Neural cell (in vitro differentiated cells): ENCODE results near the gene C2CD2. TPM values are rescaled to one million over a fixed set of nuclear protein-coding genes. Genes with fewer than 3 reads are reported as not detected.

Experiments
- H2AFZ ChIP-seq: fragments of 200-600, 300-800 bp; sonication (generic), shearing (Covaris generic); 2 replicates; pipeline ENCODE4 v1.6.0; 2014; ENCODE audit warnings: low read depth, mild to moderate bottlenecking, antibody characterized with exemption, low read length, moderate library complexity
- H3F3A ChIP-seq: fragments of 200-600 bp; shearing (Covaris generic); 2 replicates; pipeline ENCODE4 v1.6.1; 2016; ENCODE audit warnings: mild to moderate bottlenecking, moderate library complexity, mixed read lengths, antibody characterized with exemption, low read length; ENCODE audit not compliant: insufficient read depth, poor library complexity, severe bottlenecking
- H3K27ac ChIP-seq: fragments of 200-600, 300-800 bp; sonication (generic), shearing (Covaris generic); 2 replicates; pipeline ENCODE4 v1.5.1; 2014; ENCODE audit warnings: mild to moderate bottlenecking, low read length, moderate library complexity
- H3K27me3 ChIP-seq: fragments of 300-800, 200-600 bp; sonication (generic), shearing (Covaris generic); 2 replicates; pipeline ENCODE4 v1.6.0; 2014; ENCODE audit warnings: mild to moderate bottlenecking, low read depth, low read length, moderate library complexity; ENCODE audit not compliant: insufficient read depth
- H3K36me3 ChIP-seq: fragments of 300-800, 200-600 bp; sonication (generic), shearing (Covaris generic); 2 replicates; pipeline ENCODE4 v1.5.1; 2014; ENCODE audit warnings: mild to moderate bottlenecking, antibody characterized with exemption, low read length, moderate library complexity; ENCODE audit not compliant: insufficient read depth
- H3K4me2 ChIP-seq: fragments of 300-800, 200-600 bp; sonication (generic), shearing (Covaris generic); 2 replicates; pipeline ENCODE4 v1.6.0; 2014; ENCODE audit warnings: mild to moderate bottlenecking, low read length
- H3K4me3 ChIP-seq: fragments of 300-800, 200-600 bp; sonication (generic), shearing (Covaris generic); 2 replicates; pipeline ENCODE4 v1.5.1; 2014; ENCODE audit warnings: mild to moderate bottlenecking, low read length, moderate library complexity
- H3K79me2 ChIP-seq: fragments of 200-600 bp; shearing (Covaris generic); replicated peaks from 2 replicates; pipeline ENCODE4 v1.6.0; 2014; ENCODE audit warnings: mild to moderate bottlenecking, low read length, moderate library complexity; ENCODE audit not compliant: insufficient read depth
- H3K9ac ChIP-seq: fragments of 300-800, 200-600 bp; sonication (generic), shearing (Covaris generic); 2 replicates; pipeline ENCODE4 v1.6.1; 2016; ENCODE audit warnings: mild to moderate bottlenecking, low read length, mixed read lengths
- H3K9me2 ChIP-seq: fragments of 200-600 bp; shearing (Covaris generic); 2 replicates; pipeline ENCODE4 v1.6.1; 2016; ENCODE audit warnings: mild to moderate bottlenecking, low read length, mixed read lengths; ENCODE audit not compliant: insufficient read depth
- H3K9me3 ChIP-seq: fragments of 200-600, 300-800 bp; sonication (generic), shearing (Covaris generic); 2 replicates; pipeline ENCODE4 v1.6.1; 2016; ENCODE audit warnings: mild to moderate bottlenecking, mixed run types, low read length, moderate library complexity, mixed read lengths
- H4K20me1 ChIP-seq: fragments of 200-600 bp; shearing (Covaris generic); 2 replicates; pipeline ENCODE4 v1.6.1; 2016; ENCODE audit warnings: mild to moderate bottlenecking, mixed run types; ENCODE audit not compliant: insufficient read depth
- CTCF ChIP-seq: fragments of 450-650 bp; IDR thresholded peaks from 2 replicates; pipeline ENCODE4 v1.5.1; 2014; ENCODE audit warnings: antibody characterized with exemption, mild to moderate bottlenecking, moderate library complexity; ENCODE audit not compliant: poor library complexity, severe bottlenecking
- EP300 ChIP-seq: fragments of 450-650 bp; conservative IDR thresholded peaks from 2 replicates; pipeline ENCODE4 v1.6.1; 2014; ENCODE audit warnings: antibody characterized with exemption, mild to moderate bottlenecking, moderate library complexity; ENCODE audit not compliant: poor library complexity, severe bottlenecking
- EZH2 ChIP-seq: fragments of 200-600, 300-800 bp; shearing (Covaris generic), sonication (generic); IDR thresholded peaks from 2 replicates; pipeline ENCODE4 v1.6.1; 2014; ENCODE audit warnings: antibody characterized with exemption, low read length, borderline replicate concordance, mild to moderate bottlenecking; ENCODE audit not compliant: insufficient read depth, poor library complexity, severe bottlenecking
- MXI1 ChIP-seq: fragments of 450-650 bp; conservative IDR thresholded peaks from 2 replicates; pipeline ENCODE4 v1.6.1; 2014; ENCODE audit warnings: antibody characterized with exemption, mild to moderate bottlenecking; ENCODE audit not compliant: poor library complexity, severe bottlenecking
- POLR2AphosphoS5 ChIP-seq: IDR thresholded peaks from 2 replicates; pipeline ENCODE4 v1.6.1; 2012
- RAD21 ChIP-seq: fragments of 450-650 bp; conservative IDR thresholded peaks from 2 replicates; pipeline ENCODE4 v1.6.1; 2014; ENCODE audit warnings: antibody characterized with exemption, mild to moderate bottlenecking, moderate library complexity
- REST ChIP-seq: IDR thresholded peaks from 2 replicates; pipeline ENCODE4 v1.6.1; 2012; ENCODE audit warnings: borderline replicate concordance
- SMC3 ChIP-seq: fragments of 450-650 bp; conservative IDR thresholded peaks from 2 replicates; pipeline ENCODE4 v1.6.1; 2014; ENCODE audit warnings: antibody characterized with exemption, mild to moderate bottlenecking, moderate library complexity; ENCODE audit not compliant: poor library complexity
- TAF1 ChIP-seq: IDR thresholded peaks from 2 replicates; pipeline ENCODE4 v1.6.1; 2012; ENCODE audit warnings: low read depth
- polyA plus RNA-seq: library from polyadenylated mRNA; depleted of rRNA; stranded (reverse); fragments of >200 nt; gene quantifications from 2 replicates; pipeline ENCODE4 v1.2.3, GENCODE V29; 2014

C2CD2 gene
- polyA plus RNA-seq, 1 donor from 2014 or later: 0.88 TPM

GRCh38 chr21:41858466-41859296 lies 95.1 kb downstream of the C2CD2 start:
- H2AFZ ChIP-seq: no peak overlapping the region
- no peak overlapping the region for H3K27ac ChIP-seq
- no peak overlapping the region for H3K4me2 ChIP-seq
- no peaks in the 10 kb centered on the region for H3K27me3 ChIP-seq
- H3K4me3 ChIP-seq: no peak overlapping the region
- no peaks in the 10 kb centered on the region for H4K20me1 ChIP-seq
- H3K9me2 ChIP-seq: no peaks in the 10 kb centered on the region
- H3K9me3 ChIP-seq: no peaks in the 10 kb centered on the region
- no peaks in the 10 kb centered on the region for H3F3A ChIP-seq
- H3K9ac ChIP-seq: no peak overlapping the region
- no peaks in the 10 kb centered on the region for H3K36me3 ChIP-seq
- TF ChIP-seq EZH2: no peak
- no peak for TF ChIP-seq RAD21
- no peak for TF ChIP-seq SMC3
- TF ChIP-seq CTCF: no peak
- no peak for TF ChIP-seq EP300
- TF ChIP-seq POLR2AphosphoS5: no peak
- no peak for TF ChIP-seq MXI1
- no peak for TF ChIP-seq TAF1
- no peak for TF ChIP-seq REST
- no peaks in the 10 kb centered on the region for H3K79me2 ChIP-seq

- Histone ChIP-seq H3K36me3 (no peaks in the 10 kb centered on the region), H3K27ac (no peak overlapping the region), H3K4me3 (no peak overlapping the region), H3K9ac (no peak overlapping the region), H3K4me2 (no peak overlapping the region), H4K20me1 (no peaks in the 10 kb centered on the region), H3F3A (no peaks in the 10 kb centered on the region), H3K9me2 (no peaks in the 10 kb centered on the region), H3K27me3 (no peaks in the 10 kb centered on the region), H2AFZ (no peak overlapping the region), H3K79me2 (no peaks in the 10 kb centered on the region), H3K9me3 (no peaks in the 10 kb centered on the region)
- no peak for TF ChIP-seq TAF1
- no peak for TF ChIP-seq POLR2AphosphoS5
- TF ChIP-seq CTCF: no peak
- no peak for TF ChIP-seq MXI1
- TF ChIP-seq SMC3: no peak
- TF ChIP-seq EZH2: no peak
- no peak for TF ChIP-seq EP300
- TF ChIP-seq REST: no peak
- TF ChIP-seq RAD21: no peak
These were observed 96.0 kb downstream of the C2CD2 start for GRCh38 chr21:41857771-41858300.
